Activated naive CD4-positive, alpha-beta T cell treated with anti-CD3 and anti-CD28 coated beads for 36 hours (primary cell): ENCODE measurements around the gene RUVBL2. TPM values are rescaled to one million over a fixed set of nuclear protein-coding genes. Genes with fewer than 3 reads are reported as not detected.

Source experiments
- CTCF ChIA-PET: fragments of 350-600 bp; sonication (Branson Sonifier 250); formaldehyde crosslinking; loops from one replicate; lab custom pipeline; 2021; ENCODE audit warnings: antibody characterized with exemption; lab: Charles Lee
- DNase-seq: peaks from one replicate; pipeline ENCODE4 v3.0.0-alpha.2; 2020
- H3K27ac Mint-ChIP-seq: one replicate; pipeline ENCODE4 v1.8.0; 2021; ENCODE audit warnings: mild to moderate bottlenecking, mixed read lengths
- H3K27me3 Mint-ChIP-seq: one replicate; pipeline ENCODE4 v1.8.0; 2021; ENCODE audit warnings: low read depth, mixed read lengths
- H3K36me3 Mint-ChIP-seq: one replicate; pipeline ENCODE4 v1.8.0; 2021; ENCODE audit warnings: low read depth, mixed read lengths
- H3K4me1 Mint-ChIP-seq: one replicate; pipeline ENCODE4 v1.8.0; 2021; ENCODE audit warnings: low read depth, mixed read lengths
- H3K4me3 Mint-ChIP-seq: one replicate; pipeline ENCODE4 v1.8.0; 2021; ENCODE audit warnings: mild to moderate bottlenecking, moderate library complexity, mixed read lengths
- H3K9me3 Mint-ChIP-seq: one replicate; pipeline ENCODE4 v1.8.0; 2021; ENCODE audit warnings: mixed read lengths
- intact Hi-C: fragments of 100-400 bp; cut with micrococcal nuclease; formaldehyde crosslinking; loops from one replicate; pipeline ENCODE4 v1.15.1; 2023
- total RNA-seq, 2 experiments: library from RNA; stranded (reverse); gene quantifications; one replicate each; pipeline ENCODE4 v1.2.3, GENCODE V29; 2021

RUVBL2 gene
- total RNA-seq, 2 experiments from 2014 or later, result 119 to 126 TPM

GRCh38 chr19:48955308-48955958 lies 38.3 kb upstream of the RUVBL2 start:
- intact Hi-C loops, result loop anchor here (2.0 kb wide), 2 partner anchors 55 to 81 kb away; partner anchors contain the start of gene NUCB1
- H3K27ac Mint-ChIP-seq, result peak overlapping the region; percentile 89
- H3K4me3 Mint-ChIP-seq, result peak overlapping the region; percentile 77
- H3K27me3 Mint-ChIP-seq, result no peaks in the 10 kb centered on the region
- no peaks in the 10 kb centered on the region for H3K9me3 Mint-ChIP-seq
- DNase-seq, result no peak
- CTCF ChIA-PET, result interaction anchor here (1.7 to 2.8 kb wide), 2 partner anchors 15 to 113 kb away, joined by 4 to 13 read pairs; no protein-coding TSS in a partner anchor
- H3K36me3 Mint-ChIP-seq, result peaks cover 35% of the 10 kb centered on the region
- peaks cover 29% of the 10 kb centered on the region for H3K4me1 Mint-ChIP-seq

- Mint-ChIP-seq H3K27ac (no peak overlapping the region), H3K27me3 (no peaks in the 10 kb centered on the region), H3K9me3 (no peaks in the 10 kb centered on the region), H3K36me3 (peaks cover 44% of the 10 kb centered on the region), H3K4me1 (peaks cover 46% of the 10 kb centered on the region), H3K4me3 (no peak overlapping the region)
- CTCF ChIA-PET, result no interaction called here
- intact Hi-C loops, result no loop called here
- DNase-seq, result no peak
These were observed 35.7 kb upstream of the RUVBL2 start for GRCh38 chr19:48958006-48958405.

GRCh38 chr19:48959341-48960239 lies 34.1 kb upstream of the RUVBL2 start:
- peaks cover 44% of the 10 kb centered on the region for H3K36me3 Mint-ChIP-seq
- CTCF ChIA-PET, result interaction anchor here (1.5 kb wide), 1 partner anchor 34 kb away, joined by 4 read pairs; the partner anchor contains the start of genes GYS1 and RUVBL2
- H3K4me3 Mint-ChIP-seq, result no peak overlapping the region
- intact Hi-C loops, result no loop called here
- H3K27me3 Mint-ChIP-seq, result no peaks in the 10 kb centered on the region
- H3K27ac Mint-ChIP-seq, result no peak overlapping the region
- peaks cover 59% of the 10 kb centered on the region for H3K4me1 Mint-ChIP-seq
- no peak for DNase-seq
- no peaks in the 10 kb centered on the region for H3K9me3 Mint-ChIP-seq

GRCh38 chr19:48961051-48961649 lies 32.5 kb upstream of the RUVBL2 start:
- H3K27me3 Mint-ChIP-seq, result no peaks in the 10 kb centered on the region
- intact Hi-C loops, result no loop called here
- H3K4me3 Mint-ChIP-seq, result no peak overlapping the region
- H3K27ac Mint-ChIP-seq, result peak overlapping the region; percentile 57
- peaks cover 56% of the 10 kb centered on the region for H3K4me1 Mint-ChIP-seq
- DNase-seq, result no peak
- no peaks in the 10 kb centered on the region for H3K9me3 Mint-ChIP-seq
- CTCF ChIA-PET, result interaction anchor here (0.6 kb wide), 1 partner anchor 74 kb away, joined by 3 read pairs; no protein-coding TSS in a partner anchor
- H3K36me3 Mint-ChIP-seq, result peaks cover 45% of the 10 kb centered on the region

GRCh38 chr19:48961673-48962028 lies 32.0 kb upstream of the RUVBL2 start:
- H3K9me3 Mint-ChIP-seq, result no peaks in the 10 kb centered on the region
- H3K4me1 Mint-ChIP-seq, result peaks cover 58% of the 10 kb centered on the region
- no peak for DNase-seq
- CTCF ChIA-PET, result interaction anchor here (0.6 to 1.0 kb wide), 2 partner anchors 9 to 75 kb away, joined by 3 to 6 read pairs; no protein-coding TSS in a partner anchor
- peak overlapping the region; percentile 53 for H3K4me3 Mint-ChIP-seq
- no peaks in the 10 kb centered on the region for H3K27me3 Mint-ChIP-seq
- H3K27ac Mint-ChIP-seq, result peak overlapping the region; percentile 97
- peaks cover 47% of the 10 kb centered on the region for H3K36me3 Mint-ChIP-seq
- intact Hi-C loops, result no loop called here

GRCh38 chr19:48962029-48962848 lies 31.4 kb upstream of the RUVBL2 start:
- intact Hi-C loops, result no loop called here

GRCh38 chr19:48962849-48963165 lies 30.9 kb upstream of the RUVBL2 start:
- Mint-ChIP-seq H3K4me1 (peaks cover 59% of the 10 kb centered on the region), H3K4me3 (peak overlapping the region; percentile 53), H3K27me3 (no peaks in the 10 kb centered on the region), H3K36me3 (peaks cover 42% of the 10 kb centered on the region), H3K9me3 (no peaks in the 10 kb centered on the region), H3K27ac (peak overlapping the region; percentile 97)
- intact Hi-C loops, result no loop called here
- DNase-seq, result no peak
- CTCF ChIA-PET, result no interaction called here

More at GRCh38 chr19:48962029-48962848, 31.4 kb upstream of the RUVBL2 start:
- peak overlapping the region; percentile 53 for H3K4me3 Mint-ChIP-seq
- CTCF ChIA-PET, result interaction anchor here (0.6 to 1.0 kb wide), 2 partner anchors 9 to 75 kb away, joined by 3 to 6 read pairs; no protein-coding TSS in a partner anchor
- no peaks in the 10 kb centered on the region for H3K27me3 Mint-ChIP-seq
- H3K27ac Mint-ChIP-seq, result peak overlapping the region; percentile 97
- H3K4me1 Mint-ChIP-seq, result peaks cover 60% of the 10 kb centered on the region
- peaks cover 48% of the 10 kb centered on the region for H3K36me3 Mint-ChIP-seq
- H3K9me3 Mint-ChIP-seq, result no peaks in the 10 kb centered on the region
- DNase-seq, result peak; percentile 62

- H3K27ac Mint-ChIP-seq, result peak overlapping the region; percentile 97
- H3K9me3 Mint-ChIP-seq, result no peaks in the 10 kb centered on the region
- CTCF ChIA-PET, result interaction anchor here (1.3 kb wide), 1 partner anchor 90 kb away, joined by 3 read pairs; no protein-coding TSS in a partner anchor
- H3K27me3 Mint-ChIP-seq, result no peaks in the 10 kb centered on the region
- H3K36me3 Mint-ChIP-seq, result peaks cover 41% of the 10 kb centered on the region
- peak overlapping the region; percentile 100 for H3K4me3 Mint-ChIP-seq
- intact Hi-C loops, result loop anchor here (2.0 kb wide), 1 partner anchor 31 kb away; the partner anchor contains the start of gene DHDH
- peaks cover 58% of the 10 kb centered on the region for H3K4me1 Mint-ChIP-seq
- peak; percentile 86 for DNase-seq
These were observed 30.1 kb upstream of the RUVBL2 start for GRCh38 chr19:48963371-48964204.

- Mint-ChIP-seq H3K36me3 (peaks cover 40% of the 10 kb centered on the region), H3K4me1 (peaks cover 56% of the 10 kb centered on the region), H3K4me3 (peak overlapping the region; percentile 100), H3K9me3 (no peaks in the 10 kb centered on the region), H3K27me3 (no peaks in the 10 kb centered on the region), H3K27ac (peak overlapping the region; percentile 97)
- intact Hi-C loops, result loop anchor here (1.0 to 5.0 kb wide), 7 partner anchors 10 to 676 kb away; partner anchors contain the start of genes BAX, DHDH, GYS1 and NUCB1
- CTCF ChIA-PET, result interaction anchor here (1.2 to 1.3 kb wide), 2 partner anchors 13 to 91 kb away, joined by 3 read pairs; no protein-coding TSS in a partner anchor
- peak; percentile 44 for DNase-seq
These were observed 29.3 kb upstream of the RUVBL2 start for GRCh38 chr19:48964205-48965039.
